SK-N-SH (cell line): ENCODE results near the gene KMT5C. TPM values are rescaled to one million over a fixed set of nuclear protein-coding genes. Genes with fewer than 3 reads are reported as not detected.

Experiments
- CTCF ChIA-PET: fragments of 300-600, 350-600 bp; formaldehyde crosslinking; extraction: SDS; loops from one replicate; lab custom pipeline; 2021; lab: Yijun Ruan, JAX
- POLR2A ChIA-PET: fragments of 350-600 bp; sonication (Branson Sonifier 250); formaldehyde crosslinking; extraction: SDS; loops from one replicate; lab custom pipeline; 2020; ENCODE audit warnings: antibody characterized with exemption, inconsistent platforms; lab: Yijun Ruan, JAX
- DNase-seq: peaks from one replicate; pipeline ENCODE4 v3.0.0; 2012
- H2AFZ ChIP-seq: fragments of 200-600 bp; sonication (generic); 2 replicates; pipeline ENCODE4 v1.8.1; 2016; ENCODE audit warnings: antibody characterized with exemption, mild to moderate bottlenecking, low read depth
- H3F3A ChIP-seq: fragments of 200-600 bp; sonication (generic); replicated peaks from 2 replicates; pipeline ENCODE3; 2016; ENCODE audit warnings: antibody characterized with exemption, mild to moderate bottlenecking; ENCODE audit not compliant: insufficient read depth
- H3K27ac ChIP-seq, 2 experiments: fragments of 200-500 bp in 1 of 2; fragments of 200-600 bp in 1 of 2; sonication (Bioruptor generic) in 1 of 2; sonication (generic), shearing (Covaris generic) in 1 of 2; 2 replicates each; pipeline versions ENCODE4 v1.5.1 to v1.6.1; 2014 to 2016; ENCODE audit warnings: low read depth in 2 of 2, inconsistent platforms in 1 of 2, low read length in 1 of 2, mild to moderate bottlenecking in 1 of 2, mixed read lengths in 1 of 2
- H3K27me3 ChIP-seq: fragments of 200-600 bp; sonication (generic), shearing (Covaris generic); 2 replicates; pipeline ENCODE4 v1.6.1; 2016; ENCODE audit warnings: mixed run types; ENCODE audit not compliant: insufficient read depth
- H3K36me3 ChIP-seq, 2 experiments: fragments of 200-500 bp in 1 of 2; fragments of 200-600 bp in 1 of 2; sonication (Bioruptor generic) in 1 of 2; sonication (generic) in 1 of 2; replicated peaks in 1 of 2; 2 replicates each; pipeline versions ENCODE3 to v1.5.1; 2014 to 2016; ENCODE audit warnings: low read length in 1 of 2, mild to moderate bottlenecking in 1 of 2; ENCODE audit not compliant: insufficient read depth in 2 of 2, control insufficient read depth in 1 of 2
- H3K4me1 ChIP-seq, 2 experiments: fragments of 200-500 bp in 1 of 2; fragments of 200-600 bp in 1 of 2; sonication (Bioruptor generic) in 1 of 2; sonication (generic), shearing (Covaris generic) in 1 of 2; 2 replicates each; pipeline versions ENCODE4 v1.5.1 to v1.6.1; 2014 to 2016; ENCODE audit warnings: low read depth in 1 of 2, low read length in 1 of 2, mixed run types in 1 of 2; ENCODE audit not compliant: insufficient read depth in 2 of 2, control insufficient read depth in 1 of 2
- H3K4me2 ChIP-seq: fragments of 200-600 bp; sonication (generic), shearing (Covaris generic); 2 replicates; pipeline ENCODE4 v1.6.1; 2017; ENCODE audit warnings: mixed run types
- H3K4me3 ChIP-seq, 2 experiments: fragments of 200-500 bp in 1 of 2; fragments of 200-600 bp in 1 of 2; sonication (Bioruptor generic) in 1 of 2; sonication (generic), shearing (Covaris generic) in 1 of 2; 2 replicates each; pipeline versions ENCODE4 v1.5.1 to v1.8.1; 2014 to 2016; ENCODE audit warnings: low read depth in 2 of 2, inconsistent platforms in 1 of 2, low read length in 1 of 2, mild to moderate bottlenecking in 1 of 2, mixed read lengths in 1 of 2, moderate library complexity in 1 of 2
- H3K79me2 ChIP-seq: fragments of 200-600 bp; sonication (generic); 2 replicates; pipeline ENCODE4 v1.8.1; 2017; ENCODE audit warnings: mild to moderate bottlenecking; ENCODE audit not compliant: insufficient read depth
- H3K9ac ChIP-seq: fragments of 200-600 bp; sonication (generic); 2 replicates; pipeline ENCODE4 v1.6.1; 2017; ENCODE audit warnings: mixed run types
- H3K9me2 ChIP-seq: fragments of 200-600 bp; sonication (generic); 2 replicates; pipeline ENCODE4 v1.6.1; 2017; ENCODE audit warnings: mixed run types
- H3K9me3 ChIP-seq: fragments of 200-600 bp; sonication (generic); 2 replicates; pipeline ENCODE4 v1.6.1; 2017; ENCODE audit warnings: mixed run types, mild to moderate bottlenecking, moderate library complexity
- H4K20me1 ChIP-seq: fragments of 200-600 bp; sonication (generic); 2 replicates; pipeline ENCODE4 v1.6.1; 2017; ENCODE audit warnings: mild to moderate bottlenecking, mixed run types; ENCODE audit not compliant: insufficient read depth
- CHD2 ChIP-seq: fragments of 150-350 bp; IDR thresholded peaks from 2 replicates; pipeline ENCODE4 v1.6.1; 2018; ENCODE audit warnings: low read length; ENCODE audit not compliant: partially characterized antibody
- CTCF ChIP-seq: fragments of 200-600 bp; sonication (generic); IDR thresholded peaks from 2 replicates; pipeline ENCODE4 v1.6.1; 2017; ENCODE audit warnings: antibody characterized with exemption, mild to moderate bottlenecking, moderate library complexity
- ELF1 ChIP-seq: IDR thresholded peaks from 2 replicates; pipeline ENCODE4 v1.4.0; 2012
- FOXM1 ChIP-seq: IDR thresholded peaks from 2 replicates; pipeline ENCODE4 v1.4.0; 2012; ENCODE audit warnings: low read depth, mild to moderate bottlenecking
- JUND ChIP-seq: IDR thresholded peaks from 2 replicates; pipeline ENCODE4 v1.4.0; 2012
- MXI1 ChIP-seq: IDR thresholded peaks from 2 replicates; pipeline ENCODE4 v1.6.1; 2012; ENCODE audit warnings: mild to moderate bottlenecking, low read depth, low read length, improper control_type of control experiment
- NFIC ChIP-seq: IDR thresholded peaks from 2 replicates; pipeline ENCODE4 v1.4.0; 2012; ENCODE audit warnings: borderline replicate concordance
- POLR2AphosphoS5 ChIP-seq: IDR thresholded peaks from 2 replicates; pipeline ENCODE4 v1.6.1; 2012; ENCODE audit warnings: low read depth, low read length
- RCOR1 ChIP-seq: fragments of 150-350 bp; IDR thresholded peaks from 2 replicates; pipeline ENCODE4 v1.6.1; 2017; ENCODE audit warnings: antibody characterized with exemption, low read length
- REST ChIP-seq: IDR thresholded peaks from 2 replicates; pipeline ENCODE4 v1.6.1; 2012; ENCODE audit warnings: mild to moderate bottlenecking, low read depth, low read length, moderate library complexity
- SIN3A ChIP-seq: IDR thresholded peaks from 2 replicates; pipeline ENCODE4 v1.6.1; 2012; ENCODE audit warnings: low read depth, mild to moderate bottlenecking, low read length, moderate library complexity, borderline replicate concordance
- TAF1 ChIP-seq: IDR thresholded peaks from 2 replicates; pipeline ENCODE4 v1.6.1; 2012; ENCODE audit warnings: low read depth, mild to moderate bottlenecking, low read length, moderate library complexity, borderline replicate concordance
- TEAD4 ChIP-seq: IDR thresholded peaks from 2 replicates; pipeline ENCODE4 v1.4.0; 2012; ENCODE audit warnings: mild to moderate bottlenecking, borderline replicate concordance; ENCODE audit not compliant: insufficient read depth
- WGBS: methylation state at CpG from one replicate; pipeline ENCODE4 v1.1.6; 2017; ENCODE audit warnings: low lambda C conversion rate; 5-methylcytosine and 5-hydroxymethylcytosine counted together
- polyA plus RNA-seq, 3 experiments: library from polyadenylated mRNA; depleted of rRNA; stranded (reverse); fragments of >200 nt; gene quantifications; 2 replicates each; pipeline ENCODE4 v1.2.3, GENCODE V29; 2012

The KMT5C gene
- polyA plus RNA-seq, 1 of the 3 experiments (the other 2 are of a cell fraction): 14.0 TPM

GRCh38 chr19:55345818-55346724, 6.4 kb downstream of the KMT5C start:
- ChIA-PET POLR2A (no interaction called here), CTCF (interaction anchor here (0.8 to 1.3 kb wide), 4 partner anchors 37 to 158 kb away, joined by 3 to 4 read pairs (median 4); partner anchors contain the start of gene TMEM238)
- Histone ChIP-seq H3K79me2 (no peaks in the 10 kb centered on the region), H3K9ac (no peak overlapping the region), H4K20me1 (no peaks in the 10 kb centered on the region), H2AFZ (no peak overlapping the region), H3K4me2 (no peak overlapping the region), H3K27me3 (no peaks in the 10 kb centered on the region), H3K9me2 (no peaks in the 10 kb centered on the region), H3K9me3 (no peaks in the 10 kb centered on the region), H3K36me3 (peaks cover 0 to 4% of the 10 kb centered on the region in 2 experiments), H3F3A (peaks cover 6% of the 10 kb centered on the region), H3K4me3 (no peak overlapping the region), H3K4me1 (peaks cover 0 to 38% of the 10 kb centered on the region in 2 experiments; a peak in 1 of 4 replicates), H3K27ac (peak overlapping the region in 1 of 2 experiments; percentile 85; a peak in 1 of 4 replicates)
- WGBS: 91% methylated on average over 24 of the region's 43 CpGs
- TF ChIP-seq FOXM1 (no peak), CHD2 (no peak), RCOR1 (no peak), SIN3A (no peak), NFIC (peak; percentile 42; the same call in 1 of the 2 replicates)
- DNase-seq: peak; percentile 51

GRCh38 chr19:55346725-55347441, 7.2 kb downstream of the KMT5C start:
- Histone ChIP-seq H3F3A (peaks cover 6% of the 10 kb centered on the region), H3K4me1 (peaks cover 0 to 31% of the 10 kb centered on the region in 2 experiments; a peak in 1 of 4 replicates), H3K4me3 (no peak overlapping the region), H3K27me3 (no peaks in the 10 kb centered on the region), H3K27ac (no peak overlapping the region), H2AFZ (no peak overlapping the region), H3K9me3 (no peaks in the 10 kb centered on the region), H3K9ac (no peak overlapping the region), H3K9me2 (no peaks in the 10 kb centered on the region), H3K79me2 (no peaks in the 10 kb centered on the region), H3K36me3 (peaks cover 0 to 4% of the 10 kb centered on the region in 2 experiments), H3K4me2 (no peak overlapping the region), H4K20me1 (no peaks in the 10 kb centered on the region)
- ChIA-PET CTCF (interaction anchor here (0.8 to 1.3 kb wide), 3 partner anchors 37 to 157 kb away, joined by 4 read pairs; partner anchors contain the start of gene TMEM238), POLR2A (no interaction called here)
- TF ChIP-seq CTCF: no peak
- TF ChIP-seq JUND: no peak
- TF ChIP-seq MXI1: no peak
- no peak for TF ChIP-seq POLR2AphosphoS5
- no peak for TF ChIP-seq ELF1
- TF ChIP-seq TEAD4: no peak
- no peak for TF ChIP-seq REST
- TF ChIP-seq CHD2: no peak
- no peak for TF ChIP-seq TAF1
- no peak for TF ChIP-seq RCOR1
- WGBS: 98% methylated on average over 41 of the region's 41 CpGs
- no peak for DNase-seq
